Measurements from ENCODE around the gene PDLIM1. TPM values are rescaled to one million over a fixed set of nuclear protein-coding genes. Genes with fewer than 3 reads are reported as not detected.

Gene PDLIM1
- total RNA-seq, 1 experiment from 2014 or later, result 67.4 TPM

- intact Hi-C loops (cut with micrococcal nuclease), result no loop called here
- H3K4me3 ChIP-seq (replicated peaks in 1 of 2; ENCODE audit: low read depth in 1 of 2, low read length in 2 of 2), result peak overlapping the region; percentile 2 to 6; a peak in 1 of 4 replicates
- peak; percentile 89 for ATAC-seq
- no peak overlapping the region for H2AFZ ChIP-seq (ENCODE audit: low read depth, low read length, poor library complexity, severe bottlenecking)
- H3K4me1 ChIP-seq (ENCODE audit: control insufficient read depth in 1 of 2, insufficient read depth in 2 of 2, low read length in 2 of 2), result peaks cover 26 to 36% of the 10 kb centered on the region in 2 experiments
- BruUV-seq (replicated peaks), result no TSS peak
- peaks cover 77% of the 10 kb centered on the region for H3K27me3 ChIP-seq (ENCODE audit: insufficient read depth, low read length)
- H3K9me3 ChIP-seq (ENCODE audit: control insufficient read depth in 1 of 2, insufficient read depth in 1 of 2, low read depth in 1 of 2, low read length in 2 of 2), result no peaks in the 10 kb centered on the region
- ChIA-PET POLR2A (interaction anchor here (0.7 kb wide), 1 partner anchor 31 kb away, joined by 3 read pairs; no protein-coding TSS in a partner anchor), RAD21 (ENCODE audit: low non-redundant PET in 1 of 2, low total read pairs in 2 of 2, uncharacterized antibody in 2 of 2, unreplicated experiment in 2 of 2) (interaction anchor here in 1 of 2 experiments (0.6 to 1.0 kb wide), 2 partner anchors 10 to 100 kb away, joined by 3 to 4 read pairs; no protein-coding TSS in a partner anchor), CTCF (interaction anchor here (0.7 to 1.3 kb wide), 3 partner anchors 55 to 175 kb away, joined by 3 to 4 read pairs (median 3); no protein-coding TSS in a partner anchor)
- H3K36me3 ChIP-seq (ENCODE audit: control insufficient read depth in 1 of 2, insufficient read depth in 2 of 2, low read length in 2 of 2), result no peaks in the 10 kb centered on the region
- DNase-seq (ENCODE audit: low read depth, low spot score), result peak; percentile 75
- H3K4me2 ChIP-seq (ENCODE audit: low read length), result peak overlapping the region; percentile 58
- peaks cover 4% of the 10 kb centered on the region; the same call in 1 of the 2 replicates for H4K20me1 ChIP-seq (ENCODE audit: insufficient read depth)
- no peaks in the 10 kb centered on the region for H3K9me2 ChIP-seq (ENCODE audit: insufficient read depth)
- H3K79me2 ChIP-seq (ENCODE audit: insufficient read depth, low read length), result no peaks in the 10 kb centered on the region
- no peak overlapping the region for H3K9ac ChIP-seq (ENCODE audit: low read length)
- no peak overlapping the region for H3K27ac ChIP-seq (ENCODE audit: low read depth, low read length)
- TF ChIP-seq REST (IDR thresholded peaks at IDR 0.05; ENCODE audit: low read depth) (no peak), YY1 (IDR thresholded peaks at IDR 0.05; ENCODE audit: extremely low read depth, insufficient replicate concordance, low read depth, low read length) (no peak), SP1 (IDR thresholded peaks at IDR 0.05; ENCODE audit: low read depth) (peak; percentile 83), ZNF274 (IDR thresholded peaks at IDR 0.05; ENCODE audit: low read depth, low read length) (no peak), POLR2AphosphoS5 (IDR thresholded peaks at IDR 0.05; ENCODE audit: low read depth, low read length) (peak; percentile 67; the same call in 1 of the 2 replicates), ATF3 (IDR thresholded peaks at IDR 0.05) (no peak), ELF1 (IDR thresholded peaks at IDR 0.05; ENCODE audit: borderline replicate concordance, low read depth) (no peak), EZH2 (IDR thresholded peaks at IDR 0.05) (no peak), SRF (IDR thresholded peaks at IDR 0.05; ENCODE audit: low read depth) (0 out of 2 replicates have a peak, but pooled peaks have one; percentile 28), CEBPB (IDR thresholded peaks at IDR 0.05; ENCODE audit: low read depth) (peak; percentile 61), EZH2phosphoT487 (IDR thresholded peaks at IDR 0.05; ENCODE audit: borderline replicate concordance) (no peak), ZFX (IDR thresholded peaks at IDR 0.05) (no peak), CBX3 (IDR thresholded peaks at IDR 0.05; ENCODE audit: low read depth) (peak; percentile 89), POLR2A (IDR thresholded peaks at IDR 0.05; ENCODE audit: borderline replicate concordance, extremely low read depth, insufficient read depth, insufficient read length) (no peak), FOSL1 (IDR thresholded peaks at IDR 0.05; ENCODE audit: low read depth) (peak; percentile 93), CTCF (IDR thresholded peaks at IDR 0.05 in 2 of 3, conservative IDR thresholded peaks at IDR 0.05 in 1 of 3; ENCODE audit: borderline replicate concordance in 1 of 3, insufficient read depth in 1 of 3, low read depth in 2 of 3, low read length in 2 of 3) (no peak), MAX (IDR thresholded peaks at IDR 0.05) (peak; percentile 41; the same call in 1 of the 2 replicates), EGR1 (IDR thresholded peaks at IDR 0.05; ENCODE audit: low read depth) (peak; percentile 53; the same call in 1 of the 2 replicates), TCF7L2 (IDR thresholded peaks at IDR 0.05; ENCODE audit: borderline replicate concordance, extremely low read depth, insufficient read depth, insufficient read length) (peak; percentile 60), JUND (IDR thresholded peaks at IDR 0.05) (peak; percentile 95), SIN3A (IDR thresholded peaks at IDR 0.05; ENCODE audit: low read depth) (peak; percentile 57; the same call in 1 of the 2 replicates)
Observed at GRCh38 chr10:95308389-95309302, 17.8 kb upstream of the PDLIM1 start.

Data from HCT116 (cell line).